NCI-H128 (cell line): Measurements from ENCODE around the gene TNIK.

Experiments used
- DNase-seq: peaks from one replicate; lab custom pipeline; 2025; ENCODE audit not compliant: unreplicated experiment; lab: John Stamatoyannopoulos, UW

Gene TNIK

DNA sequence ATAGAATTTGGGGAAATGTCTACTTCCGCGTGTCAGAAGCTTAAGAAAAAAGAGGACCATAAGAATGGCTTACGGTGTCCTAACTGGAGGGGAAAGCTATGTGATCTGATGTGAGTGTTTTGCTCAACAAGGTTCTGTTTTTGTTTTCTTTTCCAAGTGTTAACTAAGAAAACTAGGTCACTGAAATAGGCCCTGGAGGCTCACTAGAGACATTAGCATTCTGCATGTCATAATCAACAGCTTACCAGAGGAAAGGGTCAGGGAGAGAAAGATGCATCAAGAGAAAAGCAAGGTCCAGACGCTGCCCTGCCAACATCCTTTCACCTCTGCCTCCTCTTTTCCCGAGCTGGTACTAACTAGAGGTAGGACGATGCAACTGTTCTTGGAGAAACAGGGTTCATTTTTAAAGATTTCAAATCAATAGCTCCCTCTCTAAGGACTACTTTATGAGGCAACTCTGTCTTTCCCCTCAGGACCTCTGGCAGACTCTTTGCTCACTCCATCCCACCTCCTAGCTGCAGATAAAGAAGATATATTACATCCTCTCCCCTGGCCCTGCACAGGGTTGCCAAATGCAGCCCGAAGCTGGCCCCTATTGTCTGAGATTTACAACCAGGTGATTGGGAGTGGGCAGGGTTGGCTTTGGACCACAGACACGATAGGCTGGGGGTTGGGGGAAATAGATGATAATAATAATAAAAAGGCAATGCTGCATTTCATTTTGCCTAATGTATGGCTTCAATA is 223.8 kb downstream of the TNIK start:
- no peak for DNase-seq

DNA sequence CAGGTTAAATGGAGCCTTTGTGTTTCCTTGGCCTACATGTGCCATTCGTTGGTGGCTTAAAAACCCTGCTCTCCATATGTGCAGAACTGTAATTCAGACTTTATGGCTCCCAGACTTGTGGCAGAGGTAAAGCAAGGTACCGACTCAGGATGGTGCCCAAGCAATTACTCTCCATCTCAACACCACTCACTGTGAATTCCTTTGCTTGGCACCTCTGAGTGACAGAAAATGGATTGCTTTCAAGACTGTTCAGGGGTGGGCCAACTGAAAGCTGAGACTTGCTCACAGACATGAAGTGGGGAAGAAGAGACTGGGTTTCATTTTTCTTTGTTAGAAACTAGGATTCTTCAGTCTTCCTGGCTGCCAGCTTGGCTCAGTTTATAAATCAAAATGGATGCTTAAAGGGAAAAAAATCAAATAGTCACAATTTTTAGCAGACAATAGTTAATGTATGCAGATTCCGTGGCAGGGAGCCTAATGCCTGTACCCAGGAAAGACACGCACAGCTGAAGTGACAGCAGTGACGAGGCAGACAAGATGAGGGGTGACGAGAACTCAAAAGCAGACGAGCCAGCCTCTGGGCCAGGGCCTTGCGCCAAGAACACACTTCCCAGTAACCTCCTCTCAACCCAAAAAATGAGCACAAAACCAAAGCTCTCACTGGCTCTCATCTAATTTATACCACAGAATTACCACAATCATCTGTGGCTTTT is 225.8 kb downstream of the TNIK start:
- DNase-seq, result no peak

DNA sequence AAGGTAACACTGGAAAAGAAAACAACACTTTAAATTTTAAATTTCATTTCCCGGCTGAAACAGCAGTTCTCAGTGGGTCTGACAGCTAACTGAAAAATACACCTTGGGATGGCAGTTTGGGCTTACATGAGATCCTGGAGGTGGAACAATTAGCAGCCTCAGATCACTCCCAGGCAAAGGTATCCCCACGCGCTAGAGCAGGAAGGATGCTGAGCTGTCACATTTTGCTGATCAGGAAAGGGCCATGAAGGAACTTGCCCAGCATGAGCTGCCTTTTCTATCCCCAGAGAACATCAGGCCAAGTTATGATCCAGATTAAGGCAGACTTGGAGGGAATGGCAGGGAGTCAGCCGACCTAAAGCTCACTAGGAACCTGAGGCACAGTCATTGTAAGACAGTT is 228.8 kb downstream of the TNIK start:
- DNase-seq, result no peak

DNA sequence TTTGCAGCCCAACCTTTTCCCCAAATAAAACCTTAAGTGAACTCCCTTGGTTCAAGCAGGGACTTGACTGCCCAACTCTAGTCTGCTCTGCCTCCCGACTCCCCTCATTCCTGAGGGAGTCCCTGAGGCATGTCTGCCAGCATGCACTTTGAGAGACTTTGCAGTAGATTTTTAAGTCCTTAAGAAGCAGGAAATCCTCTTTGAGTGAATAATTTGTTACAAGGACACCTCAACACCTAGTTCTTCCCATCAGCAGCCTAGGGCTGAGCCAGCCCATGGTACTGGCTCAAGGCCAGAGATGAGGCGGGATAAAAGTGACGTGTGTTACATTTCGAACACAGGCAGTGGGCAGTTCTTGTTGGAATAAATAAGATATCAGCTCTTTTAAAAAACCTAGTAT is 229.3 kb downstream of the TNIK start:
- DNase-seq, result no peak

DNA sequence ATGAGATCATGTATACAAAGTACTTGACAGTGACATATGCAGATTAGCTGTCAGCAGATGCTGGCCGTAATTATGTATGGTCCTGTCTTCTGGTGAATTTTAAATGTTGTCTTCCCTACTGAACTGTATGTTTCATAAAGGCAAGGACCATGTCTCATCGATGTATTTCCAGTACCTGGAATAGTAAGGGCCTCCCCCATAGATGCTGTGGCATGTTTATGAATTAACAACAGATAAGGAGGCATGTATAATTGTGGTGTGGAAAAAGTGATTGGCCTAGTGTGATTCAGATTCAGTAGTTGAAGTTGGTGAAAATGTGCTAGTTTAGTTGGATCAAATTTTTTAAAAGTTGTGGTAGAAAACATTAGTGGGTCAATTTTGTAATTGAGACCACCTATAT is 231.0 kb downstream of the TNIK start:
- no peak for DNase-seq

DNA sequence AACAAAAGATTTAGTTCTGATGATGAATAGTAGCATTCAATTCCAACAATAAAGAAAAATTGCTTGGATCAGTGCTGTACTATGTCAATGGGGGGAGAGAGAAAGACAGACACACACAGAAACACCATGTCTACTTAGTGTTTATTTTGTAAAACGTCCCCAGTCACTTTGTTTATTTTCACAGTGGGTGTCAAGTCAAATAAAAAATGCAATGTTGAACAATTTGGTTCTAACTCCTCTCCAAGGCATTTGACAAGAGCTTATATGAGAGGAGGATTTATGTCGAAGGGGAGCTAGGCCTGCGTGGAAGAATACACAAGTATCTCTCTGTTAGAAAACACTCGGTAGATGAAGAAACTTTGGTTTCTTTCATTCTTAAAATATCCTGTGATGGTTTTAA is 232.0 kb downstream of the TNIK start:
- no peak for DNase-seq

DNA sequence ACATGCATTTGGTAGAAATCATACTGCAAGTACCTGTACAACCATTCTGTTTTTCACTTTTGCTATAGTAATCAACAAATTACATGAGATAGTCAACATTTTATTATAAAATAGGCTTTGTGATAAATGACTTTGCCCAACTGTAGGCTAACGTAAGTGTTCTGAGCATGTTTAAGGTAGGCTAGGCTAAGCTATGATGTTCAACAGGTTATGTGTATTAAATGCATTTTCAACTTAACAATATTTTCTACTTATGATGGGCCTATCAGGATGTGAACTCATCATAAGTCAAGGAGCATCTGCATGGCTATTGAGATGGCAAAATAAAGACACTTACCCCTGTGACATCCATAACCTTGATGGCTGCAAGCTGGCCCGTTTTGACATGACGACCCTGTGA is 232.4 kb downstream of the TNIK start:
- no peak for DNase-seq

DNA sequence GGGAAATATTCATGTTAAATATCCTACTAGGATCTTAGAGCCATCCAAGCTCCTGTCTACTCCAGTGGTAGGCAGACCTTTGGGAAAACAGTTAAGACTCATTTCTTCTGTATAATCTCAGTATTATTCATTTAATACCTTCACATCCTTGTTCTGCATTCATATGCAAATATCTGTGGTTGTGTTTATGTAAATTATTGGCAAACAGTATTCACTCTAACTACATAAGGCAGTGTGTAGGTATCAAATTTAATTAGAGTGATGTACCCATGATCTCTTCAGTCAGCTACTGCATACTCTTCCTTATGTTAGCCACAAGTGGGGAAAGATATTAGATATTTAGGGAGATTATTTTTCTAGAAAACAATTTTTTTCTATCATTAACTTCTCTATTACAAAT is 232.8 kb downstream of the TNIK start:
- no peak for DNase-seq

DNA sequence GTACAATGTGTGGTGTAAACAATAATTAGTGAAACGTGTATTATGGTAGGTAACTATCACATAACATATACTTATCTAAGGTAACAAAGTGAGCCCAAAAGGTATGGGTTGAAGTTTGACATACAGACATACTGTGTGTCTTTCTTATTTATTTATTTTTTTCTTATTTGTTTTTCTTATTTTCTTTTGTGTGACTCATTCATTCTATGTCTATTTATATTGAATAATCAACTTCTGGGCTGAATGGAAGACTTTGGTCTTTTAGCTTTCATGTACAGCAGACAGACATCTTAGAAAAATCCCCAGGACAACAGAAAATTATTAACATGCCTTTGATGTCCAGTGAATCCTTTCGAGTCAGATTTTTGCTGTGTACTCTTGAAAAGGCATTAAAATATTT is 233.4 kb downstream of the TNIK start:
- no peak for DNase-seq

DNA sequence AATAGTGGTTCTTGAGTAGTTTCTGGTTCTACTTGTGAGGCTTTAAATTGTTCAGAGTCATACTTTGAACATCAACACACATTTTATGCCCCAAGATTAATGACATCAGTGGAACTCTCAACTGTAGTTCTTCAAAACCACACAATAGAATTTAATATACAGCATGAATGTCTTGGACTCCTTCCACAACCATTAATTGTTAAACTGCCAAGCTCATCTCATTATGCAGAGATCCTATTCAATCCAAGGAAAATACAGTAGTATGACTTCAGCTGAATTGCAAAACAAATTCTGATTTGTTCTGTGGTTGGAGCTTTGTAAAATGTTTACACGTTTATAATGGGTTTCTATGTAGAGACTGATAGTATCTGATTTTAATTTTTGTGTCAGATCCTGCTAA is 234.5 kb downstream of the TNIK start:
- no peak for DNase-seq

DNA sequence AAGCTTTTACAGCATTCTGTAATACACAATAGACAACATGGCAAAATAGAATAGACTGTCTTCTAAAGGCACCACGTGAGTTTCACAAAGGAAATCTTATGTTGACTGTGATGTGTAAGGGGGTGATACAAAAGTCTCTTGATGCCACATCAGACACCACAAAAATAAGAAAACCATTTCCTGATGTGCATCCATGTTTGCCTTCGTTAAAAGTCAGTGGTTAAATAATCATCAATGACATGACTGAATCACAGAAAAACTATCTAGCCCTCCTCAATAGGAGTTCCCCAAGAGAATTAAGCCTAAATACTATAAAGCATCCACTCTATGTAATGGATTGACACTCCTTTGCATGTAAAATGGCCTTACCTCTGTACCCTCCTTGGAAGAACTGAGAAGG is 235.0 kb downstream of the TNIK start:
- no peak for DNase-seq

DNA sequence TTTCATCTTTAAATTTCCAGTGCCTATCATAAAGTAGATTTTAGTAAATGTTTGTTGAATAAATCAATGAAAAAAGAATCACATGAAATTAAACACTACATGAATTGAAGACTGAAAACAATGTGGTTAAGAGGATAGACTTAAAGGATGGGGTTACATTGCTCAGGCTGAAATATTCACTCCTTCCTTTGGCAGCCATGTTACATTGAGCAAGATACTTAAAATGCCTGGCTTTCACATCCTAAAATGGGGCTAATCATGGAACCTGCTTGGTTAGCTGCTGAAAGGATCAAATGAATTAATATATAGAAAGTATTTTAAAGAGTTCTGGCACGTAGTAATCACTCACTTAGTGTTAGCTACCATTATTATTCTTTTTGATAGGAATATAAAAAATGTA is 236.8 kb downstream of the TNIK start:
- DNase-seq, result no peak

DNA sequence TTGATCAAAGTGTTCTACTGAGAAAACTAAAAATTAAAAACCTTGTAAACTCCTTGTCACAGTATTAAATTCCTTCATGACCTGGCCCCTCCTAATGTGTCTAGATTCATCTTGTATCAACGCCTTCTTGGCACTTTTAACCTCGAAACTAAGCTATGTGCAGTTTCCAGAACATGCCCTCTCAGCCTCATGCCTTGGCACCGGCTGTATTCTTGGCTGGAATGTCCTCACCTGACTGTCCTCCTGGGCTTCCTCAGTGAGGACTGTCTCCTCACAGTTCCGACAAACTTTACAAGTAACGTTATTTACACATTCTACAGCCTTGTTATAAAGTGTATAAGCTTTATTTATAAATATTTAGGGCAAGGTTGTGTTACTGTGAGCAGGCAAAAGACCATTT is 237.2 kb downstream of the TNIK start:
- no peak for DNase-seq

DNA sequence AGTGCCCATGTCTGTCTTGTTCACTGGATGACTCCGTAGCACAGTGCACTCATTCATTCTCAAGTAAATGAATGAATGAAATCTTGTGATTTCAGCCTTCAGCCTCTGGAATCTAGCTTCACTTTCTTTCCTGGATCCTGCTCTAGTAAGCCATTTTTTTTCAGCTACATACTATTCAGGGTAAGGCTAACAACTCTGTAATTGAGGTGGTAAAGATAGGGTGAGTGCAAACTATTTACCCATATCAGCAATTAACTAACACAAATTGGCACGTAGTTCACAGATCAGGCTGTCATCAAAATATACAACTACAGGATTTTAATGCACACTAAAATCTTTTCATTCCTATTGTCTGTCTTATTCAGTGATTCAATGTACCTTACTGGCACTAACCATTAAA is 238.6 kb downstream of the TNIK start:
- DNase-seq, result no peak

DNA sequence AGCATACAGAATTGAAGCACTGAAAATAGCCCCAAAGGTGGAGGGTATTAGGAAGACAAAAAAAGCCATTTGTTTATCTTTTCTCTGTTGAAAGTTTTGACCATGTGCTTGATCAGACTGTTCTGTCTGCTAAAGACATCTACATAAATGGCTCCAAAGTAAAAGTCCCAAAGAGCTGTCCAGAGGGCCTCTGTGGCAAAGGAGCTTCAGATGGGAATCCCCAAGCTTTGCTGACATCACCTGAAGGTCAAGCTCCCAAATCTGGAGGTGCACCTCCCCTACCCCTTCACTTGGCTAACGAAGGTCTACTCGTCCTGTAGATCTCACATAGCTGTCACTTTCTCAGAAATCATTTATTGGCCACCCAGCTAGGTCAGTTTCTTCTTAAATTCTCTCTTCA is 239.1 kb downstream of the TNIK start:
- DNase-seq, result no peak

DNA sequence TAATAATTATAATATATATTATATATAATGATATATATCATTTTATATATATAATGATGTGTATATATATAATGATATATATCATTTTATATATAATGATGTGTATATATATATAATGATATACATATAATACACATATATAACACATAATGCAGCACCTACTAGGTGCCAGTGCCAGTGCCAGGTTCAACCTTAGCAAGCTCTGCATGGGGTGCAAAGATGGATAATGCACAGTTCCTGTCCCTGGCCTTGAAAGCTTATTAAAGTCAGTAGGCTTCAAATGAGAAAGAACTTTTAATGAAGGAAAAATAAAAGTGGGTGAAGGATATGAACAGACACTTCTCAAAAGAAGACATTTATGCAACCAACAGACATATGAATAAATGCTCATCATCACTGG is 240.9 kb downstream of the TNIK start:
- no peak for DNase-seq

DNA sequence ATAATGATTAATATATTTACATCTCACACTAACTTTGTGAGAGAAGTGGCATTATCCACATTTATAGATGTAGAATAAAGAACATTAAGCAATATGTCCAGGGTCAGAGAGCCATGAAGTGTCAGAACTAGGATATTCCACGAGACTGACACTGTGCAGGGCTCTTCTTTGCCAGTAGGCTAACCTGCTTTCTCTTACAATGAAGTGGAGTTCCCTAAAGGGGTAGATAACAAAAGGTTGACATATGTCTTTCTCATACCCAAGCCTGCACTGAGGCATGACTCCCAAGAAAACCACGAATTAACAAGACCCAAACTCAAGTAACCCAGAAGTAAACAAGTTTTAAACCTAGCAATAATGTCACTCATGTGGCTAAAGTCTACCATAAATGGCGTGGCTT is 242.1 kb downstream of the TNIK start:
- no peak for DNase-seq

DNA sequence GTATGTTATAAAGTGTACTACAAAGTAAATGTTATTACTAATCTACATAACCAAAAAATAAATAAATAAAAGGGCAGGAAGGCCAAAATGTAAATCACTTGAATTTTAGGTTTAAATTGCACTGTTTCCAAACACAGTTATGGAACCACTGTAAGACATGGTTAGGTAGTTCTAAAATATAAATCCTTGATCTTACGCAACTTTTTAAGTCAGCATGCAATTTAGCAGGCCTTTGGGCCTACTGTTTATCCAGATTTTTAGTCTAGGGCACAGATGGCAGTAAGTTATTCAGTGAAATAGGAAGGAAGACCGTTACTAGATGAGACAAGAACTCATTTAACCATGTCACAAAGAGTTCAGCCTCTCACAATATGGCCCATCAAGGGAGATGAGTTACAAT is 246.3 kb downstream of the TNIK start:
- no peak for DNase-seq

DNA sequence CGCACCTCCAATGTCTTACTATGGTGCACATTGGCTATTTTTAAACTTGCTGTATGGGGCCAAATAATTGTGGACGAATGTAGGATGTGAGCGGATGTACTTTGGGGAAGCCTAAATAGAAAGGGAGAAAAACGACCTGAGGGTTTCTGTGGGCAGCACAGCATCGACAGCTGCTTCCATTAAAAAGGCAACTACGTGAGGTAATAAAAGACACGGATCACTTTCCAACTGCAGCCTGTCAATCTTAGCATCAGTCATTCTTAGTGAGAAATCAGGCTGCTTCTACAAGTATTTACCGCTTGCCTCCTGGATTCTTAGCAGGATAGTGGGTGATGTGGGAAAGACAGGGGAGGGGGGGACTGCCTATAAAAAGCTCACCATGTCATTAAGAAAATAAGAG is 247.0 kb downstream of the TNIK start:
- DNase-seq, result no peak

DNA sequence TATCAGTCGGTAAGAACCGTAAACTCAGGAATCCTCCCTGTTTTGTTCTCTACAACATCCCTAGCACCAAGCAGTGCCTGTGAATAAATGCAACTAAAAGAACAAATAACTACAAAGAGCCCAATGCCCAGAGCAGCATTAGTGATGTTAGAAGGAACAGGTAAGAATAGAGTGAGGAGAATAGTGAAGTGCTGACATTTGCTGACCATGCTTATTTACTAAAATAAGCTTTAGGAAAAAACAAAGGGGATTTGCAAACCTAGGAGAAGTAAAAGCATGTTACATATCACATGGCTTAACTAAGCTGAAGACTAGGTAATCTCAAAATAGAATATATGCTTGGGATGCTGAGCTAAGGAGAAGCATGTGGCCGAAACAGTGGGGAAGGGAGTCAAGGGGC is 247.6 kb downstream of the TNIK start:
- DNase-seq, result no peak

DNA sequence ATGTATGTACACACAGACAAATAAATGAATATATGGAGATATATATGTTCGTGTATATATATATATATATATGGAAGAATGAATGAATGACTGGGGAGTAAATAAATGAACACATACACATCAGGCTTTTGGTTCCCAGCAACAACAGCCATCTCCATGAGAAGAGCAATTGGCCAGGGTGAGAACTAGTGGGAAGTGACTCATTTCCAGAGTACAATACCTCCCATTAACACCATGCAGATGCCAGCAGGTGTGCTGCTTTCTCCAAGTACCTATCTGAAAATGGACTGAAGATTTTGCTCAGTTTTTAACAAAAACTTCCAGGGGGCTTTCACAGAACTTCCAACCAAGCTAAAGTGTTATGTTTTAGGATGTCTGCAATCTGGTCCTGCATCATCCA is 253.9 kb downstream of the TNIK start:
- no peak for DNase-seq

DNA sequence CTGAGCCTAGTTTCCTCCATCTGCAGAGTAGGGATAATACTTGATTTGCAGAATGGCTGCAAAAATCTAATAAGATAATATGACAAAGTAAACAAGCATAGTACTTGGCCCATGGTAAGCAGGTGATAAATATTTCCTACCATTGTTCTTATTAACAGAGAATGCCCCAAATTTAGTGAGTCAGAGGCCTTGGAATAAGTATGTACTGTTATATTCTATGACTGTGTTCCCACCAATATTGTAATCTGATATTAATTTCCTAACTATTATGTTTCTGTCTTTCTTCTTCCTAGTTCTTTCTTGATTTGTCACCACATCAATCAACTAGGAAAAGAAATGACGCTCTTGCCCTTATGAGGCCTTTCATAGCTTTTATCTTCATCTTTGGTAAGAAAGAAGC is 255.3 kb downstream of the TNIK start:
- DNase-seq, result no peak

DNA sequence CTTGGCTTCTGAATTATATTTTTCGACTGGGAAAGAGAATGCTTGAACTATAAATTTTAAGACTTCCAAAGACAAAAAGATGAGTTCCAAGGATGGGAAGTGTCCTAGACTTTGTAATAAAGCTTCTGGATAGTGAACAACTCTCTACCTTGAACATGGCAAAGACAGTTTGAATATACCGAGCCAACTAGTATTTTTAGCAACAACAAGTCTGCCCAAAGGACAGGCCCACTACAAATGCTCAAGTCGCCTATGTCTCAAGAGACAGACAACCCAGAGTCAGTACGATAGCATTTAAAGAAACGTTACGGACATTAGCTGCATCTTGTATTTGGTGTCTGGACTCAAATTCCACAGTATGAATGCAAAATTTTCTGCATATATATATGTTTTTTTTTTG is 258.4 kb downstream of the TNIK start:
- no peak for DNase-seq
